Right lung (tissue), 10 donors: Measurements from ENCODE around the gene BPIFB3. TPM values are rescaled to one million over a fixed set of nuclear protein-coding genes. Genes with fewer than 3 reads are reported as not detected.

ENCODE experiments used
- DNase-seq, 2 donors: peaks; one replicate each; pipeline ENCODE4 v3.0.0-alpha.2; 2013
- long read RNA-seq, 8 donors: transcript quantifications; one replicate each; lab custom pipeline, GENCODE V29; 2026
- polyA plus RNA-seq, 5 donors: library from polyadenylated mRNA; unstranded; fragments of 120-200 nt; gene quantifications; one replicate each; pipeline versions ENCODE4 v1.2.1 to v1.2.3, GENCODE V29; 2013; ENCODE audit warnings: inconsistent platforms in 1 of 5, low replicate concordance in 1 of 5; ENCODE audit not compliant: insufficient read length in 5 of 5, insufficient read depth in 1 of 5

BPIFB3 gene, protein sequence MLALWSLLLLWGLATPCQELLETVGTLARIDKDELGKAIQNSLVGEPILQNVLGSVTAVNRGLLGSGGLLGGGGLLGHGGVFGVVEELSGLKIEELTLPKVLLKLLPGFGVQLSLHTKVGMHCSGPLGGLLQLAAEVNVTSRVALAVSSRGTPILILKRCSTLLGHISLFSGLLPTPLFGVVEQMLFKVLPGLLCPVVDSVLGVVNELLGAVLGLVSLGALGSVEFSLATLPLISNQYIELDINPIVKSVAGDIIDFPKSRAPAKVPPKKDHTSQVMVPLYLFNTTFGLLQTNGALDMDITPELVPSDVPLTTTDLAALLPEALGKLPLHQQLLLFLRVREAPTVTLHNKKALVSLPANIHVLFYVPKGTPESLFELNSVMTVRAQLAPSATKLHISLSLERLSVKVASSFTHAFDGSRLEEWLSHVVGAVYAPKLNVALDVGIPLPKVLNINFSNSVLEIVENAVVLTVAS
- polyA plus RNA-seq, result not detected
- long read RNA-seq, donor 1, result 0 reads
- long read RNA-seq, donor 2, result 0 reads
- long read RNA-seq, donor 3, result 0 reads
- long read RNA-seq, donor 4, result 0 reads
- long read RNA-seq, donor 5, result 0 reads
- long read RNA-seq, donor 6, result 0 reads
- long read RNA-seq, donor 7, result 0 reads
- long read RNA-seq, donor 8, result 0 reads

DNA sequence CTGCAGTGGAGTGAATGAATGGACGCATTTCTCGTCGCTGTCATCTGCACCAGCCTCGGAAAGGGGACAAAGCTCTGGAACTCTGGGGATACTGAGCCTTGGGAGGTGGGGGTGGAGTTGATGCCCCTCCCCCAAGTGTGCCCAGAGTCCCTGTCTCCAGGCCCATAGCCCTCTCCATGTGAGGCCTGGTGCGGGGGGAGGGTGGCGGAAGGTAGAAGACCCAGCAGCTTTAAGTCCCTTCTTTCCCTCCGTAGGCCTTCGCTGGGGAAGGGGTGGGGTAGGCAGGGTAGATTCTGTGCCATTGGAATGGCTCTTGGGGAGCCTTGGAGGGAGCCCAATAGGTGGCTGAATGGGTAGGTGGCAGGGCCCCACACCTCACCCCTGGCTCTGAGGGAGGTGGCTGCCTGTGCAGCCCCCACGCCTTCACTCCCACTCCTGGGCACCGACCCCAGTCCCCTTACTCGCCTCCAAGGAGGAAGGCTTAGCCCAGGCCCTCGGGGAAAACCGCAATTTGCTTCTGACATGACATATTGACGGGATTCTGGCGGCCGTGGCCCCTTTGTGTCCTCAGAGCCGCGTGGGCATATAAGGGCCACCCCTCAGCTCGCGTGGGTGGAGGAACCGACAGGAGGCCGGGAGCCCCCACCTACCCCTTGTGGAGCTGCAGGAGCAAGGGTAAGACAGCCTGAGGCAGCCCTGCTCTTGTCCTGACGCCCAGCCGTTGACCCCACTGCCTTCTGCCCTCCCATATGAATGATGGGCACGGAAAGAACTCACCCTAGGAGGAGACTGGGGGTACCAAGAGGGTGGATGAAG is at the start of gene BPIFB3:
BPIFB3 (plus strand) TSS at position 613 of the 816 bp plus-strand sequence. CDS start 1,533 bp downstream, outside the sequence.
- DNase-seq, result no peak

DNA sequence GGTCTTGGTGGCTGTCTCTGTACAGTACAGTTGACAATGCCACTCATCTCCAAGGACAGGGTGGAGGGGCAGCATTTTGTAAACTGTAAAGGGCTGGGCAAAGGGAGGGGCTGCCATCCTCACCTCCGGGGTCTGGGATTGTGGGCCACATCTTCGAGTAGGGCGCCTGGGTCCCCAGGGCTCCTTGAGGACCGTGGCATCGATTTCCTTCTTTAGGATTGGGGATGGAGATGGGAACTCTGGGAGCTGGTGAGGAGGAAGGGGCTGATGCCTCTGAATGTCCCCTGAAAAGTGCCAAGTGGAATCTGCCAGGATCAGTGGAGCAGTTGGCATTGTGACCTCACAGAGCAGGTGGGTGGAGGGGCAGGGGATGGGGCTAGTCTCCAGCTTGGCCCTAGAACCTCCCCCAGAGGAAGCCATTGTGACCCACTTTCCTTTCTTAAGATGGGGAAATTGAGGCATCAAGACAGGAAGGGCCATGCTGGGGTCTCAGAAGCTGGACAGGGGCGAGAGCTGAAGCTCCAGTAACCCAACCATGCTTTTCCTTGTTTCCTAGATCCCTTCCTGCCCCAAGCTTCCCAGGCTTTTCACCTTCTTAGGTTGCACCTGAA is 49.5 kb upstream of the BPIFB3 start, which contains the start of gene SUN5:
SUN5 (minus strand) TSS at position 293 of the 611 bp plus-strand sequence; CDS start at position 200, 93 bp downstream.
- no peak for DNase-seq

DNA sequence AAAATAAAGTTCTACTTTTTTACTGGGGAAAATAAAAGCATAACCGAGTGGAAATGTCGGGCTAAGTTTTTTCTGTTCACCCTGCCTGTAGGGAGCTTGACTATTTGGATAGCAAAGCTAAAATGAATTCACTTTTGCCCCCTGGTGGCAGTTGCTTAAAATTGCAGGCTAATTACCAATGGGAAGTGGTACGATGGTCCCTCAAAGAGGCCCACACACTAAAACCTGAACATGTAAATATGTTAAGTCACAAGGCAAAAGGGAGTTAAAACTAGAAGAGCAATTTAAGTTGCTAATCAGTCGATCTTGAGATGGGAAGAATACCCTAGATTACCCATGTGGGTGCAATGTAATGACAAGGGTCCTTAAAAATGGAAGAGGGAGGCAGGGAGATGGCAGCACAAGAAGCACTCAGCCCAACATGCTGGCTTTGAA is 48.6 kb upstream of the BPIFB3 start:
- DNase-seq, result no peak

DNA sequence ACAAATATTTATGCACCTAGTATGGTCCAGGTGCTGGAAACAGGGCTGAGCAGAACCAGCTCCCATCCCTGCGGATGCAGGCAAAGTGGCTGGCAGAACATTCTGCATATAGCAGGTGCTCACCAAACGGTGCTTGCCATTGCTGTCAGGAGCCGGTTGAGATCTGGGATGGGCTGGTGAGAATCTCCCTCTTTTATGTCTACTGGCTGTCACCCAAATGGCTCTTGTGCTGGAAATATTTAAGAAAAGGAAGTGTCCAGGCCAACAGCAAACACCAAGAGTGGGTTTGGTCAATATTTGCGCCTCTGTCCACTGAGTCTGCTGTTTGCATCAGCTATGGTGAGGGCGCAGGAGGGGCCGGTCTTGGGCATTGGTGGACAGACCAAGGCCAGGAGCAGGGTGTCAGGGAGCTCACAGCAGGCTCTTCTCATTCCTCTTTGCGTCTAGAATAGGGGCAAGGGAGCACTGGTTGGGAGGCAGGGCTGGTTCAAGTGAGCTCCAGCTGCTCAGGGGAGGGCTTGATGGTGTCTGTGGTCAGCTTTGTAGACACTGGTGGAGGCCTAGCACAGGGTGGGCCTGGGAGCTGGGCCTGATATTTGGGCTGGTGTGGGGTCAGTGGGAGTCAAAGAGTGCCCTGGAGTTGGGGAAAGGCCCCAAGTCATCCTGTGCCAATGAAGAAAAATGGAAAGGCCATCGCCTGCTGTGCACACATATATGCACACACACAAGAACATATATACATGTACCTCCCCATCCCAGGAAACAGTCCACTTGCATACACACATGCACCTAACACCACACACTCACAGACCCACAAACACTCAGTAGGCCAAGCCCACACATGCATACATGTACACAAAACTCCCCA is 47.6 kb upstream of the BPIFB3 start:
- DNase-seq, result no peak

DNA sequence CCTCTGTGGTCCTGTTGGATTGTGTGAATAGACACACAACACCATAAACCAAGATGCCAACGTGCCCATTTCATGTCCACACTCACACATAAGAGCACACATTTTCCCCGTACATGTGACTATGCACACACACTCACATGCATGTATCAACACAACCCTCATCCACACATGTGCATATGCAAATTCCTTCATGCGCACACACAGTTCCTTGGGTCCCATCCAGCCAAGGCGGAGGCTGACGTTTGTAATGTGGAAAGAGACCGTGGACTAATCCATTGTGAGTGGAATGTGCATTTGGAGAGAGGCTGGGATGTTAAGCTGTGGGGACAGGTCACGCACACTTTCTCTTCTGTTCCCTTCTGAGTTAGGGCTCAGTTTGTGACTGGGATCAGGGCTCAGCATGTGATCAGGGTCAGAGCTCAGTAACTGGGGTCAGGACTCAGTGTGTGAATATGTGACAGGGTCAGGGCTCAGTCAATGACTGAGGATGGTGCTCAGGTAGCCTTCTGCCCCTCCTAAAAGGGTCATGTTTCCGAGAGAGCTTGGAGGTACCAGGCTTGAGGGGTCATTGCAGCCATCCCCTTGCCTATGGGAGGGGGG is 46.8 kb upstream of the BPIFB3 start:
- DNase-seq, result no peak

DNA sequence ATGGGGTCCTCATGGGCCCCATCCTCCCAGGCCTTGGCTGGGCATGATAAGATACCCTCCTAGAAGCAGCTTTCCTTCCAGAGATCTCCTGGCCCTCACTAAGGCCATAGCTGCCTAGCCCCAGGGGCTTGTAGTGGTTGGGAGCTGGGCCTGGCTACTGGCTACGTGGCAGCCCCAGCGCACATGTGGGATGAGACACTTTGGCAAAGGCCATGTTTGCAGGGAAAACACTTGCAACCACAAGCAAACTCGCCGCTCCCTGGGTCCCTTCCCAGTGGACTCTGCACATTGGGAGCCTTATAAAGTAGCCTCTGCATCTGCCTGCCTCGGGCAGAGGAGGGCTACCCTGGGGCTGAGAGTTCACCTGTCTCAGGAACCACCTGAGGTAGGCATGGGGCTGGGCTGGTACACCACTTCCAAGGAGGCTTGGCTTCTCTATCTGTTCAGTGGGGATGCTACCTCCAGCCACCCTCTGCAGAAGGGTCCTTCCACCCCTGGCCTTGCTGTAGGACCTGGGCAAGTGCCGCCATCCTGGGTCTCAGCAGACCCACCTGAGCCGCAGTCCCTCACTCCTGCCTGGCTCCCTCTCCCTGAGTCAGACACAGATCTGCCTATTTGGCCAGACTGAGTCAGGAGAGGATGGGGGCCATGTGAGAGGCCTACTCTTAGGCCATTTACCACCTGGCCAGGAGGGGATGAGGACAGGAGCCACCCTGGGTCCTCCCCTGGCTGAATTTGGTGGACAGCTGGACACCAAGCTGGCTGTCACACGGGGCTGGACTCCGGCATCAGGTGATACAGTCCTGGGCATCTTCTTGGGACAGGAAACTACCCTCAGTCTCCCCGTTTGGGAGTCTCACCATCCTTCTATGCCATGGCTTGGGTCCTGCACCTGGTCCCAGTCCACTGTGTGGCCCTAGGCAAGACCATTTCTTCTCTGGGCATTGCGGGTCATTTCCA is 46.0 kb upstream of the BPIFB3 start, which contains the start of gene BPIFB2:
BPIFB2 (plus strand) TSS at position 329 of the 960 bp plus-strand sequence. CDS start 871 bp downstream, outside the sequence.
- no peak for DNase-seq

DNA sequence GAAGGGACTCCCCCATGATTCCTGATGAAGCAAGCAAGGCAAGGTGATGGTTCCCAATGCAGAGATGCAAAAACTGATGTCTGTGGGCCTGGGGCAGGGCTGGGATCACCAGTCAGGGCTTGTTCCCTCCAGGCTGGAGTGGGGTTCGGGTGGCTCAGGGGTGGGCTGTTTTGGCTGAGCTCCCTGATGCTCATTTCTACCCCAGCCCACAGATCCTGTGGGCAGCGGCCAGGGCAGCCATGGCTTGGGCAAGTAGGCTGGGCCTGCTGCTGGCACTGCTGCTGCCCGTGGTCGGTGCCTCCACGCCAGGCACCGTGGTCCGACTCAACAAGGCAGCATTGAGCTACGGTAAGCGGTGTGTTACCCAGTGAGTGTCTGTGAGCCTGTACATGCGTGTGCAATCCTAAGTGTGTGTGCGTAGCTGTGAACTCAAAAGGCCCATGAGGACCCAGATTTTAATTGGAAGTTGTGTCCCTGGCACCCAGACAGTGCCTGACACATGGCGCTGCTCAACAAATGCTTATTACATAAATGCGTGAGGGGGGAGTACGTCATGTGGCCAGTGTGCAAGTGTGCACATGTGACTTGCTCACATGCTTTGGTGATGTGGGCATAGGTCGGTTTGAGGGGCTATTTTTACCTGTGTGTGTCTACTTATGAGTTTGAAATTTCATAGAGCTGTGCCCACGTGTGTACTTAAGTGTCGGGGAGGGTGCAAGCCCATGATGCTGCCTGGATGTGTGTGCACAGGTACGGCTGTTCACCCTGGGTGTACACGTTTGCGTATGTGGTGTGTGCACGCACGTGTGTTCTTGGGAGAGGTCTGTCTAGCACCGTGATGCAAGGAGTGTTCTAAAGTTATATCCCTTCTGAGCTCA is 45.1 kb upstream of the BPIFB3 start:
- no peak for DNase-seq

DNA sequence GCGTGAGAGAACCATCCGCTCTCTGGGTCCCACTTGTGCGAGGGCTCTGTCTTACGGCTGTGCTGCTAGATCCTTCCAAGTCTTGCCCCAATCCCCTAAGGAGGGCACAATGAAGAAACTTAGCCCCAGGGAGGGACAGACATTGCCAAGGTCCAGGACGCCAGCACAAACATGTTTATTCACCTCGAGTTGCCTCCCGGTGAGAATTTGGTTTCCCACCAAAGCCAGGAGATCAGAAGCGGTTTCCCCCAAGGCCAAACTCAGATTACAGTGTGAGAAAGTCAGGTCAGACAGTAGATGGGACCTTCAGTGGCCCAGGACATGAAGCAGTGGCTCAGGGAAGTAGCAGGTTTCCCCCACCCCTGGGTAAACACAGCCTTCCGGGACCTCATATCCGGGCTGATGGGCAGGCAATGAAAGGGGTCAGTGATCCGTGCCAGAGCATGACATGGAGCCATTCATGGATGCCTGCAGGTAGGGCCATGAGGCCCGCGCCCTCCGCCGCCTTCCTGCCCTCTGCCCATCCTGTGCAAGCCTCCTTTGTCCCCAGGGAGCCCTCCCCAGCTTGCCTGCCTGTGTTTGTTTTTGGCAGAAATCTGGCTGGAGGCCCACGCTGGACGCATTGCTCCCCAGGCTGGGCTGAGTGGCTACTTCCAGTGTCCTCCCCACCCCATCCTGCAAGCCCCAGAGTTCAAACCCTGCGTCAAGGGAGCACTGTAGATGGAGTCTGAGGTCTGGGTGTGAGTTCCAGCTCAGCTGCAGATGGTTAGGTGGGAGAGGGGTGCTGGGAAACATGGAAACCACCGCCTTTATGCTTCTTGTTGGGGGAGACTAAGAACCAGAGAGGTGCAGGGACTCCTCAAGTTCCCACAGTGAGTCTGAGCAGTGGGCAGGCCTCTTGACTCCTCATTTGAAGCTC is 44.2 kb upstream of the BPIFB3 start:
- DNase-seq, result no peak

DNA sequence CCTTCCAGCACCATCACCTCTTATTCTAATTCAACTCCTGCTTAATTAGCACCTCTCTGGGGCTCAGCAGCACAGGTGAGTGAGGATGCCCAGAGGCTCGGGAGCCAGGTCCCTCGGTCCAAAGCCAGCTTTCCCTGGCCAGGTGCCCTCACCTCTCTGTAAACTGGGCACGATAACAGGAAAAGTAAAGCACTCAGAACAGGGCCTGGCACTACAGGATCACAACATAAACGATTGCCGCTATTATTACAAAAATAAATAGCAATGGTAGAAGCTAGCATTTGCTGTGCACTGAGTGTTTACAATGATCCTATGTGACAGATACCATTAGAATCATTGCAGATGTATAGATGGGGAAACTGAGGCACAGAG is 43.6 kb upstream of the BPIFB3 start:
- DNase-seq, result no peak

DNA sequence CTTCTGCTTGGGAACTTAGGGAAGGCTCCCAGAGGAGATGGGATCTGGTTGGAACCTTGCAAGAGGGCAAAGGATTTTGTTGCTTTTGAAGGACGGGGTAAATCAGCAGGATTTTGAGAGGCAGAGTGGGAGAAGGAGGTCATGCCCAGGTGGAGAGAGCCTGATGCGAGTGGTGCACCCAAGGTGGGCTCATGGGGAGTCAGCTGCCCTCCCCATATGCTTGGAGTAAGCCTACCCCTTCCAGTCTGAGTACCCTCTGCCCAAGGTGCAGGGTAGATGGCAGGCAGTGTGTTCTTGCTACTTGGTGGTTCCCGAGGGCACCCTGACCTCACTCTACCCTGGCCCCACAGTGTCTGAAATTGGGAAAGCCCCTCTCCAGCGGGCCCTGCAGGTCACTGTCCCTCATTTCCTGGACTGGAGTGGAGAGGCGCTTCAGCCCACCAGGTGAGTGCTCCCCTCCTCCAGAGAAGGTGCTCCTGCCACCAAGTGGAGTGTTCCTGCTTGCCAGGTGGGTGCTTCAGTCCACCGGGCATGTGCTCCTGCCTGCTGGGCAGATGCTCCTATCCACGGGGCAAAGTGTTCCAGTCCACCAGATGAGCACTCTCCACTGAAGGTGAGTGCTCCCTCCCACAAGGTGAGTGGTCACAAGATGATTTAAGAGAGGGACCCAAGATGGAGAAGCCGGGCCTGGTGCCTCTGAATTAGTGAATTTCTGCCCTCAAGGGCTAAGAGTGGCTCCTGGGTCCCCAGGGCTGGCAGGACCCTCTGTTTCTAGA is 42.8 kb upstream of the BPIFB3 start:
- no peak for DNase-seq

DNA sequence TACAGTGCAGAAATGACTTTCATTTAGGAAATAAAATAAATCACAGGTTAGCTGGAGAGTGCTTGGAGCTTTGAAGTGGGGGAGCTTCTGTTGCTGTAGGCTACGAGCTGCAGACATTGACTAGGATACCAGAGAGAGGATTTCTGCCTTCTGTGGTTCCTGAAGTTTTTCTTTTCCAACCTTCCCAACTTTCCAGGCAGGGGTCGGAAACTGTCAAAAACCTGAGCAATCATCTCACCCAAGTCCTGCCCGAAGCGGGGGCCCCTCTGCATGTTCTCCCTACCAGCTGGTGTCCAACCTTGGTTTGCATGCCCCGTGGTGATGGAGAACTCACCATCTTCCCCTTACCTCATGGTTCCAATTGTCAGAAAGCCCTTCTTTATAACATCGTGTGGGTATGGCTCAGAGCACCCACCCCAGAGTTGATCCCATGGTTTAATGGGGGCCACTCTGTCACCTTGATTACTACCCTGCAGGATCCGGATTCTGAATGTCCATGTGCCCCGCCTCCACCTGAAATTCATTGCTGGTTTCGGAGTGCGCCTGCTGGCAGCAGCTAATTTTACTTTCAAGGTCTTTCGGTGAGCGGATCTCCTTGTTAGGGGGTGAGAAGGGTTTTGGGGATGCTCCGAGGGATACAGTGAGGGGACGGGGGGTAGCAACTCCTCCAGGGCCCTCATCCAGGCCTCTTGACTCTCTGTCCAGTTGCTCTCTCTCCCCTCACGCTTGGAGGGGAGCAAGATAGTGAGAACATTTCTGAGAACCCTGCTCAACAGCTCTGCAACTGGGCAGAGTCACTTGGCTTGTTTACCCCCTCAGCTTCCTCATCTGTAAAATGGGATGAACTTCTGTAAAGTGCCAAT is 41.1 kb upstream of the BPIFB3 start:
- DNase-seq, result no peak

DNA sequence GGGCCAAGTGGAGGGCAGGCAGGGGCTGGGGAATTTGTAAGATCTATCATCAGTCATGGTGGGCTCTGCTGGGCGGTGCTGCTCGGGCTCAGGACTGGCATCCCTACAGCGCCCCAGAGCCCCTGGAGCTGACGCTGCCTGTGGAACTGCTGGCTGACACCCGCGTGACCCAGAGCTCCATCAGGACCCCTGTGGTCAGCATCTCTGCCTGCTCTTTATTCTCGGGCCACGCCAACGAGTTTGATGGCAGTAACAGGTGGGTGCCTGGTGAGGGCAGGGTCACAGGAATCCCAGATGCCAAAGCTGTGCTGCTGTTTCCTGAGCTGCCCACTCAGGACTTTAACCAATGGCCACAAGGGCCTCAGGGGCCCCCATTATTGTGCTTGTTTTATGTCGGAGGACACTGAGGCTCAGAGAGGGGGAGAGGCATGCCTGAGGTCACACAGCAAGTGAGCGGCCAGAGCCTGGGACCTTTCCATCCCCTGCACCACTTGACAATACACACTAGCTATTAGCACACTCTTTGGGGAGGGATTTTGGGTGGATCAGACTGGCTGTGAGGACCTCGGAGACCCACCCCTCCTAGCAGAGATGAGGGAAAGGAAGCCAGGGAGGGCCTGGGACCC is 39.9 kb upstream of the BPIFB3 start:
- no peak for DNase-seq

DNA sequence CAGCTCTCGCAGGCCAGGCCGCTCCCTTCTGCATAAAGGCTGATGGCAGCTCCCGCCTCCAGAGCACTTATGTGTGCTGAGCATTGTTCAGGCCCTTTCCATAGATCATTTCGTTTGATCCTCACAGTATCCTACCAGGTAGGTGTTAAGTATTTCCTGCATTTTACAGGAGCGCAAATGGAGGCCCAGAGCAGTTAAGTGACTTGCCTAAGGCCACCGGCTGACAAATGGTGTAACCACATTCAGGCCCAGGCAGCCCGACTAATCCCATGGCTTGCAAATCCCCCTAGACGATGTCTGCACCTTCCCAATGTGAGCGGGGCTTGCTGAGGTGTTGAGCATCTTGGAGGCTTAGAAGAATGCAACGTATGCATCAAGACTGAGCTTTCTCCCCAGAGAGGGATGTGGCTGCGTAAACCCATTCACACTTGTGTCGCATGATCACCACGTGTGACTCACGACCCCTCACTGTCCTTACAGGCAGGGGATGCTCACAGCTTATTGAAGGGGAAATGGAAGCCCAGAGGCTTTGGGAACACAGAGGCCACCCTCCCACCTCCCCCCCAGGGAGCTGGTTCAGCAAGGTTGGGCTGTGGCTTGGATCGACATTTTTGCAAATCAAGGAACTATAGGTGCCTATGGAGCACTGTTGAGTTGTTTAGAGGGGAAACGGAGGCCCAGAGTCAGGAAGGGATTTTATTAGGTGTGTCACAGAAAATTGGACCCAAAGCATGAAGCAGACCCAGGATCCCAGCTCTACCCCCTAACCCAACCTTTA is 39.2 kb upstream of the BPIFB3 start:
- DNase-seq, result no peak

DNA sequence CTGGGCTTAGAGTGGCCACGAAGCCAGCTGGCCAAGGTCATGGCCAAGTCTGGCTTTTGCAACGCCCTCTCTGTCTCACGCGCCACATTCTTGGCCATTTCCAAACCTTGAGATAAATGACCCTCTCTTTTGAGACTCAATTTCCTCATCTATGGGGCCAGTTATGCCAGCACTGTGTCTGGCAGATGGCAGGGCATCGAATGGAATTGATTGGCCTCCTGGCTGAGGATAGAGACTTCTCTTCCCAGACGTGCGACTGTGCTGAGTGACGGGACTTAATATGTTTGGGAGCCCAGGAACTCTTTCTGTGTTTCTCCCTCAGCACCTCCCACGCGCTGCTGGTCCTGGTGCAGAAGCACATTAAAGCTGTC is 38.6 kb upstream of the BPIFB3 start:
- DNase-seq, result no peak
